DOHH2 (cell line): ENCODE data around the gene MOV10.

ENCODE experiments used
- EZH2phosphoT487 ChIP-seq: fragments of 200-600 bp; sonication (generic); IDR thresholded peaks from 2 replicates; pipeline ENCODE4 v1.6.1; 2017; ENCODE audit warnings: borderline replicate concordance, mild to moderate bottlenecking, antibody characterized with exemption, low read length, moderate library complexity, mixed read lengths
- TF ChIP-seq, protein P1 (sequence below): fragments of 200-600 bp; sonication (generic); IDR thresholded peaks from one replicate; pipeline ENCODE4 v1.5.1; 2014; ENCODE audit warnings: antibody characterized with exemption, mild to moderate bottlenecking, low read depth, low read length; ENCODE audit not compliant: poor library complexity, severe bottlenecking

GRCh38 chr1:112708002-112708448 lies 33.6 kb downstream of the MOV10 start:
- TF ChIP-seq, protein P1, sequence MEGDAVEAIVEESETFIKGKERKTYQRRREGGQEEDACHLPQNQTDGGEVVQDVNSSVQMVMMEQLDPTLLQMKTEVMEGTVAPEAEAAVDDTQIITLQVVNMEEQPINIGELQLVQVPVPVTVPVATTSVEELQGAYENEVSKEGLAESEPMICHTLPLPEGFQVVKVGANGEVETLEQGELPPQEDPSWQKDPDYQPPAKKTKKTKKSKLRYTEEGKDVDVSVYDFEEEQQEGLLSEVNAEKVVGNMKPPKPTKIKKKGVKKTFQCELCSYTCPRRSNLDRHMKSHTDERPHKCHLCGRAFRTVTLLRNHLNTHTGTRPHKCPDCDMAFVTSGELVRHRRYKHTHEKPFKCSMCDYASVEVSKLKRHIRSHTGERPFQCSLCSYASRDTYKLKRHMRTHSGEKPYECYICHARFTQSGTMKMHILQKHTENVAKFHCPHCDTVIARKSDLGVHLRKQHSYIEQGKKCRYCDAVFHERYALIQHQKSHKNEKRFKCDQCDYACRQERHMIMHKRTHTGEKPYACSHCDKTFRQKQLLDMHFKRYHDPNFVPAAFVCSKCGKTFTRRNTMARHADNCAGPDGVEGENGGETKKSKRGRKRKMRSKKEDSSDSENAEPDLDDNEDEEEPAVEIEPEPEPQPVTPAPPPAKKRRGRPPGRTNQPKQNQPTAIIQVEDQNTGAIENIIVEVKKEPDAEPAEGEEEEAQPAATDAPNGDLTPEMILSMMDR, result no peak
- TF ChIP-seq EZH2phosphoT487, result no peak
